ENCODE data around the gene PTH2R. TPM values are rescaled to one million over a fixed set of nuclear protein-coding genes. Genes with fewer than 3 reads are reported as not detected.

PTH2R gene
- total and polyA plus RNA-seq, 9 of the 15 experiments (the other 6 are each of a cell fraction or from before 2014, with no cell fraction given): 2.7 to 8.8 (median 4.2) TPM

GRCh38 chr2:208370881-208371633, 35.5 kb upstream of the PTH2R start (continued):
- TF ChIP-seq BHLHE40 (IDR thresholded peaks at IDR 0.05; ENCODE audit: low read length) (peak; percentile 73), SMARCA5 (IDR thresholded peaks at IDR 0.05) (no peak), RCOR1 (IDR thresholded peaks at IDR 0.05; ENCODE audit: borderline replicate concordance in 1 of 2, low read depth in 2 of 2, low read length in 2 of 2) (peak in 1 of 2 experiments; percentile 48; a peak in 1 of 4 replicates), KDM1A (IDR thresholded peaks at IDR 0.05) (peak in 1 of 2 experiments; percentile 70; a peak in 2 of 4 replicates), E2F6 (IDR thresholded peaks at IDR 0.05; ENCODE audit: borderline replicate concordance in 1 of 2, extremely low read depth in 1 of 2, insufficient read depth in 1 of 2, insufficient read length in 1 of 2, low read depth in 1 of 2, low read length in 1 of 2, poor library complexity in 1 of 2, severe bottlenecking in 1 of 2) (no peak), SP1 (CRISPR knock-in tag; IDR thresholded peaks at IDR 0.05) (no peak), CBFA2T3 (IDR thresholded peaks at IDR 0.05) (peak; percentile 91), ZNF197 (CRISPR knock-in tag; IDR thresholded peaks at IDR 0.05; ENCODE audit: low read depth) (no peak), ZNF778 (CRISPR knock-in tag; IDR thresholded peaks at IDR 0.05) (no peak), TRIM28 (IDR thresholded peaks at IDR 0.05) (no peak), HMGXB4 (CRISPR knock-in tag; IDR thresholded peaks at IDR 0.05) (no peak), PHB (CRISPR knock-in tag; IDR thresholded peaks at IDR 0.05) (no peak), TRIM25 (IDR thresholded peaks at IDR 0.05; ENCODE audit: borderline replicate concordance) (no peak), HOMEZ (CRISPR knock-in tag; IDR thresholded peaks at IDR 0.05) (no peak), SRSF3 (IDR thresholded peaks at IDR 0.05; ENCODE audit: insufficient read depth, low read length) (no peak), KAT2B (IDR thresholded peaks at IDR 0.05; ENCODE audit: low read depth, low read length) (no peak), ZBTB9 (CRISPR knock-in tag; IDR thresholded peaks at IDR 0.05) (no peak), CHD2 (IDR thresholded peaks at IDR 0.05; ENCODE audit: low read depth, low read length) (no peak), MCM2 (IDR thresholded peaks at IDR 0.05; ENCODE audit: low read depth) (no peak), TBP (optimal IDR thresholded peaks at IDR 0.05; ENCODE audit: low read depth, low read length) (no peak), ZNF766 (CRISPR knock-in tag; conservative IDR thresholded peaks at IDR 0.05) (no peak), PML (IDR thresholded peaks at IDR 0.05; ENCODE audit: low read length) (peak; percentile 68; the same call in 1 of the 2 replicates)
